Amniotic epithelial cell (primary cell): ENCODE data around the gene OPRD1.

Experiments used
- DNase-seq: peaks from one replicate; pipeline ENCODE4 v3.0.0-alpha.2; 2010; ENCODE audit warnings: low read depth

Gene OPRD1

GRCh38 chr1:28885472-28885877, 73.5 kb downstream of the OPRD1 start:
- no peak for DNase-seq

- no peak for DNase-seq
Observed at GRCh38 chr1:28885977-28886730, 74.2 kb downstream of the OPRD1 start.

GRCh38 chr1:28886731-28887418, 74.9 kb downstream of the OPRD1 start:
- DNase-seq: peak; percentile 69

GRCh38 chr1:28887419-28887834, 75.5 kb downstream of the OPRD1 start:
- DNase-seq: no peak

- DNase-seq: no peak
Observed at GRCh38 chr1:28887835-28888682, 76.1 kb downstream of the OPRD1 start.

- no peak for DNase-seq
Observed at GRCh38 chr1:28888915-28889314, 76.9 kb downstream of the OPRD1 start.

- no peak for DNase-seq
Observed at GRCh38 chr1:28889357-28889756, 77.4 kb downstream of the OPRD1 start.

- DNase-seq: no peak
Observed at GRCh38 chr1:28890435-28890834, 78.5 kb downstream of the OPRD1 start.

- DNase-seq: no peak
Observed at GRCh38 chr1:28890836-28891235, 78.9 kb downstream of the OPRD1 start.

GRCh38 chr1:28891256-28891655, 79.3 kb downstream of the OPRD1 start:
- DNase-seq: no peak

- DNase-seq: no peak
Observed at GRCh38 chr1:28893403-28894102, 81.6 kb downstream of the OPRD1 start.

- no peak for DNase-seq
Observed at GRCh38 chr1:28894785-28895184, 82.8 kb downstream of the OPRD1 start.

- DNase-seq: peak; percentile 52
Observed at GRCh38 chr1:28895896-28896608, 84.1 kb downstream of the OPRD1 start.

- no peak for DNase-seq
Observed at GRCh38 chr1:28896609-28896986, 84.6 kb downstream of the OPRD1 start.

GRCh38 chr1:28897789-28898188, 85.8 kb downstream of the OPRD1 start:
- no peak for DNase-seq

GRCh38 chr1:28898405-28898881, 86.5 kb downstream of the OPRD1 start:
- no peak for DNase-seq

- DNase-seq: no peak
Observed at GRCh38 chr1:28899267-28899666, 87.3 kb downstream of the OPRD1 start.

- DNase-seq: no peak
Observed at GRCh38 chr1:28900562-28900961, 88.6 kb downstream of the OPRD1 start.

- DNase-seq: no peak
Observed at GRCh38 chr1:28902738-28903137, 90.8 kb downstream of the OPRD1 start.

GRCh38 chr1:28905921-28906666, 94.1 kb downstream of the OPRD1 start:
- DNase-seq: no peak

- no peak for DNase-seq
Observed at GRCh38 chr1:28909198-28909597, 97.2 kb downstream of the OPRD1 start.
